ENCODE data around the gene GMDS. TPM values are rescaled to one million over a fixed set of nuclear protein-coding genes. Genes with fewer than 3 reads are reported as not detected.

GMDS gene
- total and polyA plus RNA-seq, 2 of the 4 experiments (the other 2 are of a cell fraction): 7.3 to 21.9 TPM

- no peak for TF ChIP-seq POLR2A (IDR thresholded peaks at IDR 0.05; ENCODE audit: low read depth, low read length)
- no peak for TF ChIP-seq CHD1 (IDR thresholded peaks at IDR 0.05; ENCODE audit: low read depth, low read length)
- TF ChIP-seq RAD21 (IDR thresholded peaks at IDR 0.05; ENCODE audit: low read length): no peak
- TF ChIP-seq NFE2L2 (IDR thresholded peaks at IDR 0.05; ENCODE audit: low read depth, low read length): no peak
- TF ChIP-seq BHLHE40 (IDR thresholded peaks at IDR 0.05; ENCODE audit: low read depth, low read length): no peak
- TF ChIP-seq RCOR1 (IDR thresholded peaks at IDR 0.05; ENCODE audit: insufficient replicate concordance, low read length): no peak
- no peak for TF ChIP-seq CEBPB (IDR thresholded peaks at IDR 0.05; ENCODE audit: low read depth, low read length)
- TF ChIP-seq, protein P1, sequence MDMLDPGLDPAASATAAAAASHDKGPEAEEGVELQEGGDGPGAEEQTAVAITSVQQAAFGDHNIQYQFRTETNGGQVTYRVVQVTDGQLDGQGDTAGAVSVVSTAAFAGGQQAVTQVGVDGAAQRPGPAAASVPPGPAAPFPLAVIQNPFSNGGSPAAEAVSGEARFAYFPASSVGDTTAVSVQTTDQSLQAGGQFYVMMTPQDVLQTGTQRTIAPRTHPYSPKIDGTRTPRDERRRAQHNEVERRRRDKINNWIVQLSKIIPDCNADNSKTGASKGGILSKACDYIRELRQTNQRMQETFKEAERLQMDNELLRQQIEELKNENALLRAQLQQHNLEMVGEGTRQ (IDR thresholded peaks at IDR 0.05; ENCODE audit: low read depth, low read length): no peak
- no peak for TF ChIP-seq MAFK (IDR thresholded peaks at IDR 0.05; ENCODE audit: low read depth, low read length)
- ChIA-PET POLR2A (ENCODE audit: unreplicated experiment) (no interaction called here), CTCF (no interaction called here)
- Histone ChIP-seq H3K27me3 (ENCODE audit: control insufficient read depth, insufficient read depth, low read length) (no peaks in the 10 kb centered on the region), H3K4ac (ENCODE audit: low read depth, low read length) (no peak overlapping the region), H3K23ac (ENCODE audit: low read depth, low read length) (no peak overlapping the region), H4K5ac (ENCODE audit: low read depth, low read length) (no peak overlapping the region), H2AK5ac (ENCODE audit: low read depth, low read length) (no peak overlapping the region), H2AFZ (replicated peaks; ENCODE audit: low read length, poor library complexity) (no peak overlapping the region), H2BK20ac (ENCODE audit: low read depth, low read length) (no peak overlapping the region), H4K91ac (ENCODE audit: insufficient read depth, low read depth, low read length) (no peak overlapping the region), H3K79me1 (ENCODE audit: low read depth in 1 of 2, low read length in 2 of 2) (peaks cover 3 to 18% of the 10 kb centered on the region in 2 experiments; a peak in 1 of 4 replicates), H3K18ac (ENCODE audit: low read depth, low read length) (no peak overlapping the region), H2BK5ac (ENCODE audit: low read depth, low read length, poor library complexity, severe bottlenecking) (no peak overlapping the region), H3K27ac (ENCODE audit: insufficient read depth, low read length) (no peak overlapping the region), H3K4me2 (ENCODE audit: low read depth, low read length) (no peak overlapping the region), H3K36me3 (ENCODE audit: control insufficient read depth, insufficient read depth, low read length) (no peaks in the 10 kb centered on the region), H2BK15ac (ENCODE audit: low read depth, low read length) (no peak overlapping the region), H3K9ac (ENCODE audit: low read depth, low read length) (no peak overlapping the region), H3K56ac (ENCODE audit: extremely low read depth, insufficient read depth, low read length) (no peak overlapping the region), H2AK9ac (replicated peaks; ENCODE audit: low read depth, low read length, poor library complexity) (no peak overlapping the region), H3K9me1 (ENCODE audit: insufficient read depth, low read length) (no peaks in the 10 kb centered on the region), H3K4me1 (ENCODE audit: control insufficient read depth, insufficient read depth, low read length) (peaks cover 2% of the 10 kb centered on the region), H4K20me1 (ENCODE audit: insufficient read depth, low read length) (no peaks in the 10 kb centered on the region; the same call in 1 of the 2 replicates), H3K9me3 (ENCODE audit: control insufficient read depth, insufficient read depth, low read length) (peaks cover 4% of the 10 kb centered on the region; the same call in 1 of the 2 replicates), H3K4me3 (ENCODE audit: insufficient read depth, low read depth, low read length) (no peak overlapping the region), H4K8ac (ENCODE audit: low read depth in 2 of 2, low read length in 2 of 2) (no peak overlapping the region), H3K14ac (replicated peaks; ENCODE audit: low read depth, low read length) (no peak overlapping the region), H2BK120ac (ENCODE audit: low read depth, low read length) (no peak overlapping the region)
- dilution Hi-C loops (cut with HindIII; ENCODE audit: low sequenced_read_pairs, unreplicated experiment) (no loop called here), intact Hi-C loops (cut with micrococcal nuclease) (loop anchor here (10.0 kb wide), 1 partner anchor 453 kb away; no protein-coding TSS in a partner anchor), in situ Hi-C loops (cut with MboI; ENCODE audit: low sequenced_read_pairs) (loop anchor here (10.0 kb wide), 1 partner anchor 577 kb away; the partner anchor contains the start of gene FOXC1)
- ATAC-seq (ENCODE audit: low read depth) (no peak), DNase-seq (no peak)
- no TSS peak for BruUV-seq (replicated peaks)
- WGBS, 2 experiments (ENCODE audit: extremely low coverage in 2 of 2, insufficient read length in 1 of 2): no CpG with 5 or more reads among the region's 1 CpG
Measured at GRCh38 chr6:2182251-2182650, 63.2 kb downstream of the GMDS start.
